Naive thymus-derived CD4-positive, alpha-beta T cell (primary cell): ENCODE measurements around the gene ZCCHC14. TPM values are rescaled to one million over a fixed set of nuclear protein-coding genes. Genes with fewer than 3 reads are reported as not detected.
"Not testable (repeated sequence)": the region's sequence is repeated elsewhere in the genome, so short reads cannot be mapped to it uniquely, and the experiment has no call there.

Source experiments
- ATAC-seq: fragments of 150-1000 bp; cut with Tn5 transposase; 2 replicates; pipeline ENCODE4 v1.10.0; 2021; ENCODE audit warnings: mild to moderate bottlenecking, moderate library complexity
- CTCF ChIA-PET: fragments of 350-600 bp; sonication (Branson Sonifier 250); formaldehyde crosslinking; loops from one replicate; lab custom pipeline; 2021; ENCODE audit warnings: antibody characterized with exemption; lab: Charles Lee
- POLR2A ChIA-PET: fragments of 350-600 bp; sonication (Branson Sonifier 250); formaldehyde crosslinking; loops from one replicate; lab custom pipeline; 2021; ENCODE audit warnings: antibody characterized with exemption, inconsistent platforms; lab: Charles Lee
- DNase-seq, 9 donors: peaks; one replicate each; pipeline versions ENCODE4 v3.0.0 to v3.0.0-alpha.2; 2020 to 2022; ENCODE audit warnings: mixed read lengths in 1 of 9
- H3K27ac ChIP-seq: one replicate; pipeline ENCODE4 v1.7.0; 2013; ENCODE audit warnings: mild to moderate bottlenecking, low read depth, low read length, moderate library complexity
- H3K27me3 ChIP-seq, 2 donors: one replicate each; pipeline ENCODE4 v1.7.0; 2013; ENCODE audit warnings: low read length in 2 of 2, mild to moderate bottlenecking in 2 of 2, moderate library complexity in 2 of 2; ENCODE audit not compliant: control insufficient read depth in 2 of 2, insufficient read depth in 2 of 2
- H3K36me3 ChIP-seq, 3 experiments: 1 replicate in 2 of 3; 2 replicates in 1 of 3; pipeline ENCODE4 v1.7.0; 2013; ENCODE audit warnings: low read length in 3 of 3, mild to moderate bottlenecking in 3 of 3, moderate library complexity in 1 of 3; ENCODE audit not compliant: insufficient read depth in 3 of 3, control insufficient read depth in 2 of 3
- H3K4me1 ChIP-seq, 2 donors: one replicate each; pipeline ENCODE4 v1.7.0; 2013; ENCODE audit warnings: low read length in 2 of 2, mild to moderate bottlenecking in 2 of 2, moderate library complexity in 1 of 2; ENCODE audit not compliant: control insufficient read depth in 2 of 2, insufficient read depth in 2 of 2
- H3K4me3 ChIP-seq: 2 replicates; pipeline ENCODE4 v1.7.0; 2013; ENCODE audit warnings: mild to moderate bottlenecking, low read length
- H3K9me3 ChIP-seq, 3 experiments: 1 replicate in 2 of 3; 2 replicates in 1 of 3; pipeline ENCODE4 v1.7.0; 2013; ENCODE audit warnings: low read length in 3 of 3; ENCODE audit not compliant: control insufficient read depth in 2 of 3
- H3K27ac Mint-ChIP-seq, 9 donors: one replicate each; pipeline ENCODE4 v1.8.0; 2020 to 2022; ENCODE audit warnings: mixed read lengths in 9 of 9, mild to moderate bottlenecking in 8 of 9, moderate library complexity in 5 of 9, inconsistent platforms in 2 of 9
- H3K27me3 Mint-ChIP-seq, 5 donors: one replicate each; pipeline ENCODE4 v1.8.0; 2021 to 2022; ENCODE audit warnings: mixed read lengths in 5 of 5, mild to moderate bottlenecking in 1 of 5
- H3K36me3 Mint-ChIP-seq, 5 donors: one replicate each; pipeline ENCODE4 v1.8.0; 2020 to 2022; ENCODE audit warnings: mixed read lengths in 5 of 5, mild to moderate bottlenecking in 3 of 5, inconsistent platforms in 1 of 5
- H3K4me1 Mint-ChIP-seq, 7 donors: one replicate each; pipeline ENCODE4 v1.8.0; 2020 to 2022; ENCODE audit warnings: mixed read lengths in 7 of 7, mild to moderate bottlenecking in 3 of 7, inconsistent platforms in 1 of 7
- H3K4me3 Mint-ChIP-seq, 10 donors: one replicate each; pipeline ENCODE4 v1.8.0; 2020 to 2022; ENCODE audit warnings: mild to moderate bottlenecking in 10 of 10, mixed read lengths in 10 of 10, moderate library complexity in 6 of 10, inconsistent platforms in 2 of 10
- H3K9me3 Mint-ChIP-seq, 11 donors: one replicate each; pipeline ENCODE4 v1.8.0; 2020 to 2022; ENCODE audit warnings: mixed read lengths in 11 of 11, mild to moderate bottlenecking in 4 of 11, inconsistent platforms in 1 of 11, moderate library complexity in 1 of 11
- intact Hi-C, 2 donors: fragments of 100-400 bp; cut with micrococcal nuclease; formaldehyde crosslinking; loops; one replicate each; pipeline ENCODE4 v1.15.1; 2023
- polyA plus RNA-seq, 2 donors: library from polyadenylated mRNA; unstranded; fragments of 300-500 nt; fragmentation: Illumina TruSeq; gene quantifications; one replicate each; pipeline ENCODE4 v1.2.3, GENCODE V29; 2021
- total RNA-seq, 6 experiments: library from RNA in 5 of 6; stranded (reverse) in 5 of 6; gene quantifications; 1 replicate in 5 of 6; 2 replicates in 1 of 6; pipeline ENCODE4 v1.2.3 and lab custom pipeline; 2021 to 2026

Gene ZCCHC14
- total and polyA plus RNA-seq, 7 experiments from 2014 or later, result 0.64 to 34.2 (median 18.3) TPM

GRCh38 chr16:87489434-87490045, 3.3 kb downstream of the ZCCHC14 start:
- intact Hi-C loops, result loop anchor here (1.0 to 10.0 kb wide), 3 partner anchors 25 to 375 kb away; partner anchors contain the start of gene SLC7A5 (in 1 of the 2)
- POLR2A ChIA-PET, result interaction anchor here (1.1 to 2.3 kb wide), 3 partner anchors 25 to 106 kb away, joined by 3 to 8 read pairs (median 4); partner anchors contain the start of gene FBXO31
- H3K4me3 ChIP-seq, result peak overlapping the region; percentile 56

GRCh38 chr16:87488960-87489359, 3.9 kb downstream of the ZCCHC14 start:
- H3K9me3 Mint-ChIP-seq, H3K27ac ChIP-seq, H3K36me3 Mint-ChIP-seq, ATAC-seq, H3K9me3 ChIP-seq, H3K4me3 ChIP-seq, H3K27me3 ChIP-seq, H3K36me3 ChIP-seq, intact Hi-C loops: not testable (repeated sequence)
- H3K4me1 Mint-ChIP-seq, result peaks cover 53 to 82% (median 72%) of the 10 kb centered on the region in 7 donors
- peak in 2 of 9 donors; percentile 15 to 27 for DNase-seq
- H3K4me1 ChIP-seq, result peaks cover 26 to 46% of the 10 kb centered on the region in 2 donors
- H3K27ac Mint-ChIP-seq, result peak overlapping the region in 5 of 9 donors; percentile 58 to 94 (median 81)
- ChIA-PET POLR2A (interaction anchor here (0.6 kb wide), 1 partner anchor 1575 kb away, joined by 3 read pairs; no protein-coding TSS in a partner anchor), CTCF (interaction anchor here (0.6 kb wide), 1 partner anchor 43 kb away, joined by 4 read pairs; no protein-coding TSS in a partner anchor)
- H3K27me3 Mint-ChIP-seq, result peaks cover 0 to 31% (median 0%) of the 10 kb centered on the region in 5 donors
- H3K4me3 Mint-ChIP-seq, result peak overlapping the region in 9 of 10 donors; percentile 75 to 95 (median 87)

More at GRCh38 chr16:87489434-87490045, 3.3 kb downstream of the ZCCHC14 start:
- CTCF ChIA-PET, result no interaction called here
- no peaks in the 10 kb centered on the region for H3K27me3 ChIP-seq
- H3K27ac ChIP-seq, result peak overlapping the region; percentile 66
- peaks cover 50 to 76% (median 66%) of the 10 kb centered on the region in 7 donors for H3K4me1 Mint-ChIP-seq
- H3K9me3 ChIP-seq, result no peaks in the 10 kb centered on the region
- DNase-seq (no peak), ATAC-seq (no peak)
- H3K4me1 ChIP-seq, result peaks cover 24 to 43% of the 10 kb centered on the region in 2 donors
- H3K36me3 Mint-ChIP-seq, result peaks cover 2 to 7% (median 4%) of the 10 kb centered on the region in 5 donors
- peak overlapping the region in 8 of 9 donors; percentile 80 to 94 (median 84) for H3K27ac Mint-ChIP-seq
- H3K9me3 Mint-ChIP-seq, result no peaks in the 10 kb centered on the region
- peaks cover 0 to 36% (median 0%) of the 10 kb centered on the region in 5 donors for H3K27me3 Mint-ChIP-seq
- no peaks in the 10 kb centered on the region for H3K36me3 ChIP-seq
- peak overlapping the region; percentile 75 to 95 (median 86) for H3K4me3 Mint-ChIP-seq

GRCh38 chr16:87487361-87487924, 5.4 kb downstream of the ZCCHC14 start:
- Mint-ChIP-seq H3K4me3 (peak overlapping the region in 7 of 10 donors; percentile 8 to 70 (median 57)), H3K27ac (peak overlapping the region in 1 of 9 donors; percentile 82), H3K4me1 (peaks cover 51 to 84% (median 77%) of the 10 kb centered on the region in 7 donors), H3K36me3 (peaks cover 4 to 18% (median 14%) of the 10 kb centered on the region in 5 donors), H3K9me3 (no peaks in the 10 kb centered on the region), H3K27me3 (peaks cover 0 to 24% (median 0%) of the 10 kb centered on the region in 5 donors)
- Histone ChIP-seq H3K36me3 (no peaks in the 10 kb centered on the region), H3K27me3 (no peaks in the 10 kb centered on the region), H3K4me3 (no peak overlapping the region), H3K4me1 (peaks cover 23 to 40% of the 10 kb centered on the region in 2 donors), H3K9me3 (no peaks in the 10 kb centered on the region), H3K27ac (no peak overlapping the region)
- ChIA-PET CTCF (no interaction called here), POLR2A (no interaction called here)
- DNase-seq (peak in 1 of 9 donors; percentile 26), ATAC-seq (peak; percentile 23)
- intact Hi-C loops, result no loop called here

DNA sequence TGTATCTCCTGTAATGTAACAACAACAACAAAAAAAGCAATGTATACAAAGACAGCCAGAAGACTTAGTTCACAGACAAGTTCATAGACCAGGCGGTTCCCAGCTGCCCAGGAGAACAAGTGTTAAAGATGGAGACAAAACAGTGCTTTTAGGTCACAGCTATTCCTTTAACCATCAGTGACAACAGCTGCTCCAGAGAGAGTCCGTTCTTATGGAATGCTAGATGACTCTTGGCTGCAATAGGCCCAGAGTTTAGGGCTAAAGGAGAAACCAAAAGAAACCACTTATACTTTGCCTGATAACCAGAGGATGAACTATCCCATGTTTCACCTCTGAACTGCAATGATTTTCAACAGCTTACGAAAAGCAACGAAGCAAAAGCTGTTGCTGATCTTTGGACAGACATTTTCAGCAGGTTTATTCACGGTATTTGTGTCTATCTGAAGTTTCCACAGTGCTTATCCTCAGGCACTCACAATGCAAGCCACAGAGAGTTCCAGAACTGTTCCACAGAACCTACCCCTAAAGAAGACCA, 6.0 kb downstream of the ZCCHC14 start:
- no peak overlapping the region for H3K4me3 ChIP-seq
- POLR2A ChIA-PET, result interaction anchor here (1.2 kb wide), 1 partner anchor 22 kb away, joined by 3 read pairs; no protein-coding TSS in a partner anchor
- no peaks in the 10 kb centered on the region for H3K27me3 ChIP-seq
- peak overlapping the region in 7 of 10 donors; percentile 25 to 70 (median 57) for H3K4me3 Mint-ChIP-seq
- H3K27ac ChIP-seq, result no peak overlapping the region
- CTCF ChIA-PET, result no interaction called here
- no peaks in the 10 kb centered on the region for H3K36me3 ChIP-seq
- no peak for DNase-seq
- H3K27ac Mint-ChIP-seq, result peak overlapping the region in 4 of 9 donors; percentile 14 to 82 (median 54)
- no peak for ATAC-seq
- H3K36me3 Mint-ChIP-seq, result peaks cover 4 to 25% (median 15%) of the 10 kb centered on the region in 5 donors
- H3K4me1 ChIP-seq, result peaks cover 23 to 40% of the 10 kb centered on the region in 2 donors
- no peaks in the 10 kb centered on the region for H3K9me3 ChIP-seq
- intact Hi-C loops, result no loop called here
- H3K4me1 Mint-ChIP-seq, result peaks cover 51 to 91% (median 83%) of the 10 kb centered on the region in 7 donors
- H3K27me3 Mint-ChIP-seq, result peaks cover 0 to 24% (median 0%) of the 10 kb centered on the region in 5 donors
- no peaks in the 10 kb centered on the region for H3K9me3 Mint-ChIP-seq

DNA sequence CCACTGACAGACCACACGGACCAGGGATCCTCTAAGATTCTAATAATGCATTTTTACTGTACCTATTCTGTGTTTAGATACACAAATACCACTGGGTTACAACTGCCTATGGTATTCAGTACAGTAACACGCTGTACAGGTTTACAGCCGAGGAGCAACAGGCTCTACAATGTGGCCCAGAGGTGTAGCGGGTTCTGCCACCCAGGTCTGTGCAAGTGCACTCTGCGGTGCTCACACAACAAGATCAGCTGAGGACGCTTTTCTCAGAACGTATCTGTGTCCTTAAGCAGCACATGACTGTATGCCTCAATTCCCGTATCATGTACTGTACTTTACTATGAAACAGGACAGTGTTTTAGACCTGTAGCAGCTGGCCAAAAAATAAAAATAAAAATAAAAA, 6.5 kb downstream of the ZCCHC14 start:
- Mint-ChIP-seq H3K27me3 (peaks cover 0 to 22% (median 0%) of the 10 kb centered on the region in 5 donors), H3K9me3 (no peaks in the 10 kb centered on the region), H3K4me1 (peaks cover 49 to 92% (median 87%) of the 10 kb centered on the region in 7 donors), H3K36me3 (peaks cover 2 to 25% (median 15%) of the 10 kb centered on the region in 5 donors), H3K4me3 (peak overlapping the region in 6 of 10 donors; percentile 20 to 67 (median 48)), H3K27ac (peak overlapping the region in 5 of 9 donors; percentile 14 to 82 (median 63))
- Histone ChIP-seq H3K4me1 (peaks cover 21 to 40% of the 10 kb centered on the region in 2 donors), H3K27me3 (no peaks in the 10 kb centered on the region), H3K4me3 (no peak overlapping the region), H3K27ac (no peak overlapping the region), H3K9me3 (no peaks in the 10 kb centered on the region), H3K36me3 (no peaks in the 10 kb centered on the region)
- intact Hi-C loops, result no loop called here
- no peak for ATAC-seq
- CTCF ChIA-PET, result no interaction called here
- no peak for DNase-seq
- POLR2A ChIA-PET, result interaction anchor here (1.2 kb wide), 1 partner anchor 22 kb away, joined by 3 read pairs; no protein-coding TSS in a partner anchor

- H3K4me3 ChIP-seq, H3K9me3 Mint-ChIP-seq, H3K27me3 ChIP-seq, ATAC-seq, H3K9me3 ChIP-seq, H3K27ac ChIP-seq, intact Hi-C loops, H3K36me3 ChIP-seq, DNase-seq, CTCF ChIA-PET: not testable (repeated sequence)
- POLR2A ChIA-PET, result interaction anchor here (1.2 to 1.3 kb wide), 2 partner anchors 21 to 50 kb away, joined by 3 read pairs; no protein-coding TSS in a partner anchor
- H3K27ac Mint-ChIP-seq, result peak overlapping the region in 6 of 9 donors; percentile 36 to 82 (median 71)
- peak overlapping the region in 6 of 10 donors; percentile 20 to 72 (median 67) for H3K4me3 Mint-ChIP-seq
- peaks cover 44 to 92% (median 87%) of the 10 kb centered on the region in 7 donors for H3K4me1 Mint-ChIP-seq
- peaks cover 0 to 27% (median 16%) of the 10 kb centered on the region in 5 donors for H3K36me3 Mint-ChIP-seq
- H3K4me1 ChIP-seq, result peaks cover 16 to 40% of the 10 kb centered on the region in 2 donors
- H3K27me3 Mint-ChIP-seq, result peaks cover 0 to 19% (median 0%) of the 10 kb centered on the region in 5 donors
Measured at GRCh38 chr16:87485792-87486191, 7.0 kb downstream of the ZCCHC14 start.
